HepG2 (cell line): ENCODE measurements around the gene C22orf31. TPM values are rescaled to one million over a fixed set of nuclear protein-coding genes. Genes with fewer than 3 reads are reported as not detected.
A peak's percentile ranks its signal among the peaks of the same experiment; 100 is the strongest.

ENCODE experiments used
- ATF1 ChIP-seq: IDR thresholded peaks from 2 replicates; pipeline ENCODE4 v1.6.1; 2016; ENCODE audit warnings: mild to moderate bottlenecking, control low read depth
- ATM ChIP-seq: fragments of 450-650 bp; IDR thresholded peaks from 2 replicates; pipeline ENCODE4 v1.7.1; 2017; ENCODE audit warnings: mild to moderate bottlenecking, borderline replicate concordance
- BORCS8-MEF2B ChIP-seq: sonication (generic); formaldehyde crosslinking; IDR thresholded peaks from 2 replicates; pipeline ENCODE4 v1.8.0; 2022; ENCODE audit warnings: mild to moderate bottlenecking, missing genetic modification reagents
- FOXA3 ChIP-seq: IDR thresholded peaks from 2 replicates; pipeline ENCODE4 v1.6.1; 2016; ENCODE audit warnings: missing genetic modification reagents, missing compliant biosample characterization
- HMGA1 ChIP-seq: sonication (generic); formaldehyde crosslinking; conservative IDR thresholded peaks from 2 replicates; pipeline ENCODE4 v1.4.0; 2020; ENCODE audit warnings: missing genetic modification reagents
- HOXA7 ChIP-seq: sonication (generic); formaldehyde crosslinking; IDR thresholded peaks from 2 replicates; pipeline ENCODE4 v1.8.1; 2022; ENCODE audit warnings: mild to moderate bottlenecking, missing genetic modification reagents, moderate library complexity
- KDM5B ChIP-seq: sonication (generic); formaldehyde crosslinking; IDR thresholded peaks from 2 replicates; pipeline ENCODE4 v1.4.0; 2020; ENCODE audit warnings: missing genetic modification reagents, mild to moderate bottlenecking, borderline replicate concordance
- NR3C1 ChIP-seq: sonication (generic); formaldehyde crosslinking; IDR thresholded peaks from 2 replicates; pipeline ENCODE4 v1.4.0; 2020; ENCODE audit warnings: missing genetic modification reagents
- POLR2A ChIP-seq, 2 experiments: IDR thresholded peaks; 2 replicates each; pipeline ENCODE4 v1.6.1; 2011; ENCODE audit warnings: low read depth in 2 of 2, low read length in 2 of 2, mild to moderate bottlenecking in 1 of 2, moderate library complexity in 1 of 2; ENCODE audit not compliant: insufficient read depth in 1 of 2
- RBFOX2 ChIP-seq: fragments of 200-400 bp; formaldehyde crosslinking; IDR thresholded peaks from 2 replicates; pipeline ENCODE4 v1.6.1; 2017; ENCODE audit warnings: low read depth, mild to moderate bottlenecking, low read length
- RNF2 ChIP-seq: fragments of 450-650 bp; conservative IDR thresholded peaks from 2 replicates; pipeline ENCODE4 v1.6.1; 2016; ENCODE audit warnings: low read depth
- YEATS2 ChIP-seq: sonication (generic); formaldehyde crosslinking; IDR thresholded peaks from 2 replicates; pipeline ENCODE4 v1.4.0; 2020; ENCODE audit warnings: missing genetic modification reagents, borderline replicate concordance
- ZFP36L2 ChIP-seq: sonication (generic); formaldehyde crosslinking; IDR thresholded peaks from 2 replicates; pipeline ENCODE4 v1.4.0; 2020; ENCODE audit warnings: missing genetic modification reagents
- ZMYM2 ChIP-seq: sonication (generic); formaldehyde crosslinking; IDR thresholded peaks from 2 replicates; pipeline ENCODE4 v1.8.0; 2022; ENCODE audit warnings: mild to moderate bottlenecking, missing genetic modification reagents
- ZNF556 ChIP-seq: sonication (generic); formaldehyde crosslinking; IDR thresholded peaks from 2 replicates; pipeline ENCODE4 v1.4.0; 2020; ENCODE audit warnings: mild to moderate bottlenecking, missing genetic modification reagents, borderline replicate concordance
- ZNF776 ChIP-seq: sonication (generic); formaldehyde crosslinking; IDR thresholded peaks from 2 replicates; pipeline ENCODE4 v1.4.0; 2020; ENCODE audit warnings: mild to moderate bottlenecking, missing genetic modification reagents
- ZNF850 ChIP-seq: sonication (generic); formaldehyde crosslinking; conservative IDR thresholded peaks from 2 replicates; pipeline ENCODE4 v1.9.0; 2021; ENCODE audit warnings: mild to moderate bottlenecking, missing genetic modification reagents
- polyA plus RNA-seq, 8 experiments: library from polyadenylated mRNA; depleted of rRNA in 3 of 8; stranded (reverse) in 7 of 8; unstranded in 1 of 8; fragments of >200 nt; fragmentation: Illumina TruSeq in 4 of 8; extraction: Trizol in 4 of 8; gene quantifications; 2 replicates each; pipeline versions ENCODE4 v1.2.1 to v1.2.3, GENCODE V29; 2011 to 2016; ENCODE audit warnings: low read depth in 4 of 8, missing spikeins in 1 of 8, mixed read lengths in 1 of 8; ENCODE audit not compliant: insufficient read depth in 1 of 8
- total RNA-seq, 5 experiments: library from RNA; depleted of rRNA; stranded (reverse); fragments of >200 nt; fragmentation: Illumina TruSeq; extraction: Trizol; gene quantifications; 2 replicates each; pipeline ENCODE4 v1.2.3, GENCODE V29; 2016; ENCODE audit warnings: low read depth in 1 of 5
- TF ChIP-seq, protein P1 (sequence below): sonication (generic); formaldehyde crosslinking; IDR thresholded peaks from 2 replicates; pipeline ENCODE4 v1.4.0; 2020; ENCODE audit warnings: mild to moderate bottlenecking, missing genetic modification reagents
- TF ChIP-seq, protein P2 (sequence below): sonication (generic); formaldehyde crosslinking; IDR thresholded peaks from 2 replicates; pipeline ENCODE4 v1.4.0; 2020; ENCODE audit warnings: missing genetic modification reagents
- TF ChIP-seq, protein P3 (sequence below): sonication (generic); formaldehyde crosslinking; IDR thresholded peaks from 2 replicates; pipeline ENCODE4 v1.5.1; 2020; ENCODE audit warnings: missing genetic modification reagents, mild to moderate bottlenecking, borderline replicate concordance
- TF ChIP-seq, protein P4 (sequence below): IDR thresholded peaks from 2 replicates; pipeline ENCODE4 v1.6.1; 2016; ENCODE audit warnings: mild to moderate bottlenecking, missing biosample characterization, missing genetic modification reagents
- TF ChIP-seq, protein P5 (sequence below): sonication (generic); formaldehyde crosslinking; IDR thresholded peaks from 2 replicates; pipeline ENCODE4 v1.5.0; 2020; ENCODE audit warnings: mild to moderate bottlenecking, low read depth, missing genetic modification reagents, borderline replicate concordance

C22orf31 gene
- total and polyA plus RNA-seq, 2 of the 13 experiments (the other 11 are each of a cell fraction or from before 2014, with no cell fraction given): not detected

DNA sequence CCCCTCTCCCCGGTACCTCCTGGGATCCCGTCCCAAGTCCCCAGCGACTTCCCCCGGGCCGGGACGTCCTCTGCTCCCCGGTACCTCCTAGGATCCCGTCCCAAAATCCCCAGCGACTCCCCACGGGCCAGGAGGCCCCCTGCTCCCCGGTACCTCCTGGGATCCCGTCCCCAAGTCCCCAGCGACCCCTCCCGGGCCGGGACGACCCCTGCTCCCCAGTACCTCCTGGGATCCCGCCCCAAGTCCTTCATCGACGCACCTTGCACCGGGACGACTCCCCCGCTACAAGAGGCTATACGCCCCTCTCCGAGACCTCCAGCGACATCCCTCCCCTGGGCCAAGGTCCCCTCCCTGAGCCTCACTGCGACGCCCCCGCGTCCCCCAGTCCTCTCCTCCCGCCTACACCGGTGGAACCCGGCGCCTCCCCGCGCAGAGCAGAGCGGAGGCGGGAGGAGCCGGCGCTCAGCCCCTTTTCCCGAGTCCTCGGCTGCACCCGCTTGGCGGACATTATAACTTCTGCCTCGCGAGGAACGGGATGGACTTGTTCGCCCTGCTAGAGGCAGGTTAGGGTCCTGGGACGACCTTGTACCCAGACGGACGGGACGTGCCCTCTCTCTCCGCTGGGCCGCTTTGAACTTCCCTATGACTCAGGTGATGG, 12.1 kb upstream of the C22orf31 start (continued):
- no peak for TF ChIP-seq ZNF850 (CRISPR knock-in tag)
- TF ChIP-seq POLR2A (IDR thresholded peaks at IDR 0.05; ENCODE audit: insufficient read depth in 1 of 2, low read depth in 2 of 2, low read length in 2 of 2): no peak
- TF ChIP-seq, protein P1, sequence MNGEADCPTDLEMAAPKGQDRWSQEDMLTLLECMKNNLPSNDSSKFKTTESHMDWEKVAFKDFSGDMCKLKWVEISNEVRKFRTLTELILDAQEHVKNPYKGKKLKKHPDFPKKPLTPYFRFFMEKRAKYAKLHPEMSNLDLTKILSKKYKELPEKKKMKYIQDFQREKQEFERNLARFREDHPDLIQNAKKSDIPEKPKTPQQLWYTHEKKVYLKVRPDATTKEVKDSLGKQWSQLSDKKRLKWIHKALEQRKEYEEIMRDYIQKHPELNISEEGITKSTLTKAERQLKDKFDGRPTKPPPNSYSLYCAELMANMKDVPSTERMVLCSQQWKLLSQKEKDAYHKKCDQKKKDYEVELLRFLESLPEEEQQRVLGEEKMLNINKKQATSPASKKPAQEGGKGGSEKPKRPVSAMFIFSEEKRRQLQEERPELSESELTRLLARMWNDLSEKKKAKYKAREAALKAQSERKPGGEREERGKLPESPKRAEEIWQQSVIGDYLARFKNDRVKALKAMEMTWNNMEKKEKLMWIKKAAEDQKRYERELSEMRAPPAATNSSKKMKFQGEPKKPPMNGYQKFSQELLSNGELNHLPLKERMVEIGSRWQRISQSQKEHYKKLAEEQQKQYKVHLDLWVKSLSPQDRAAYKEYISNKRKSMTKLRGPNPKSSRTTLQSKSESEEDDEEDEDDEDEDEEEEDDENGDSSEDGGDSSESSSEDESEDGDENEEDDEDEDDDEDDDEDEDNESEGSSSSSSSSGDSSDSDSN (CRISPR knock-in tag): peak; percentile 58
- 0 out of 2 replicates have a peak, but pooled peaks have one; percentile 33 for TF ChIP-seq RBFOX2
- TF ChIP-seq YEATS2 (CRISPR knock-in tag): no peak
- TF ChIP-seq, protein P2, sequence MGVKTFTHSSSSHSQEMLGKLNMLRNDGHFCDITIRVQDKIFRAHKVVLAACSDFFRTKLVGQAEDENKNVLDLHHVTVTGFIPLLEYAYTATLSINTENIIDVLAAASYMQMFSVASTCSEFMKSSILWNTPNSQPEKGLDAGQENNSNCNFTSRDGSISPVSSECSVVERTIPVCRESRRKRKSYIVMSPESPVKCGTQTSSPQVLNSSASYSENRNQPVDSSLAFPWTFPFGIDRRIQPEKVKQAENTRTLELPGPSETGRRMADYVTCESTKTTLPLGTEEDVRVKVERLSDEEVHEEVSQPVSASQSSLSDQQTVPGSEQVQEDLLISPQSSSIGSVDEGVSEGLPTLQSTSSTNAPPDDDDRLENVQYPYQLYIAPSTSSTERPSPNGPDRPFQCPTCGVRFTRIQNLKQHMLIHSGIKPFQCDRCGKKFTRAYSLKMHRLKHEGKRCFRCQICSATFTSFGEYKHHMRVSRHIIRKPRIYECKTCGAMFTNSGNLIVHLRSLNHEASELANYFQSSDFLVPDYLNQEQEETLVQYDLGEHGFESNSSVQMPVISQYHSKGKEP (CRISPR knock-in tag): no peak
- TF ChIP-seq, protein P3, sequence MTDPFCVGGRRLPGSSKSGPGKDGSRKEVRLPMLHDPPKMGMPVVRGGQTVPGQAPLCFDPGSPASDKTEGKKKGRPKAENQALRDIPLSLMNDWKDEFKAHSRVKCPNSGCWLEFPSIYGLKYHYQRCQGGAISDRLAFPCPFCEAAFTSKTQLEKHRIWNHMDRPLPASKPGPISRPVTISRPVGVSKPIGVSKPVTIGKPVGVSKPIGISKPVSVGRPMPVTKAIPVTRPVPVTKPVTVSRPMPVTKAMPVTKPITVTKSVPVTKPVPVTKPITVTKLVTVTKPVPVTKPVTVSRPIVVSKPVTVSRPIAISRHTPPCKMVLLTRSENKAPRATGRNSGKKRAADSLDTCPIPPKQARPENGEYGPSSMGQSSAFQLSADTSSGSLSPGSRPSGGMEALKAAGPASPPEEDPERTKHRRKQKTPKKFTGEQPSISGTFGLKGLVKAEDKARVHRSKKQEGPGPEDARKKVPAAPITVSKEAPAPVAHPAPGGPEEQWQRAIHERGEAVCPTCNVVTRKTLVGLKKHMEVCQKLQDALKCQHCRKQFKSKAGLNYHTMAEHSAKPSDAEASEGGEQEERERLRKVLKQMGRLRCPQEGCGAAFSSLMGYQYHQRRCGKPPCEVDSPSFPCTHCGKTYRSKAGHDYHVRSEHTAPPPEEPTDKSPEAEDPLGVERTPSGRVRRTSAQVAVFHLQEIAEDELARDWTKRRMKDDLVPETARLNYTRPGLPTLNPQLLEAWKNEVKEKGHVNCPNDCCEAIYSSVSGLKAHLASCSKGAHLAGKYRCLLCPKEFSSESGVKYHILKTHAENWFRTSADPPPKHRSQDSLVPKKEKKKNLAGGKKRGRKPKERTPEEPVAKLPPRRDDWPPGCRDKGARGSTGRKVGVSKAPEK (CRISPR knock-in tag): no peak
- TF ChIP-seq, protein P4, sequence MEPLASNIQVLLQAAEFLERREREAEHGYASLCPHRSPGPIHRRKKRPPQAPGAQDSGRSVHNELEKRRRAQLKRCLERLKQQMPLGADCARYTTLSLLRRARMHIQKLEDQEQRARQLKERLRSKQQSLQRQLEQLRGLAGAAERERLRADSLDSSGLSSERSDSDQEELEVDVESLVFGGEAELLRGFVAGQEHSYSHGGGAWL (CRISPR knock-in tag): 0 out of 2 replicates have a peak, but pooled peaks have one; percentile 8
- no peak for TF ChIP-seq ATF1 (CRISPR knock-in tag)
- TF ChIP-seq RNF2: no peak
- no peak for TF ChIP-seq HMGA1
- no peak for TF ChIP-seq ATM
- no peak for TF ChIP-seq NR3C1
- TF ChIP-seq ZNF776 (CRISPR knock-in tag): 0 out of 2 replicates have a peak, but pooled peaks have one; percentile 39
- TF ChIP-seq ZFP36L2 (CRISPR knock-in tag): no peak
- no peak for TF ChIP-seq FOXA3 (CRISPR knock-in tag)
- peak; percentile 27; the same call in 1 of the 2 replicates for TF ChIP-seq KDM5B (CRISPR knock-in tag)
- TF ChIP-seq BORCS8-MEF2B: peak; percentile 21; the same call in 1 of the 2 replicates
- TF ChIP-seq, protein P5, sequence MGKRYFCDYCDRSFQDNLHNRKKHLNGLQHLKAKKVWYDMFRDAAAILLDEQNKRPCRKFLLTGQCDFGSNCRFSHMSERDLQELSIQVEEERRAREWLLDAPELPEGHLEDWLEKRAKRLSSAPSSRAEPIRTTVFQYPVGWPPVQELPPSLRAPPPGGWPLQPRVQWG (CRISPR knock-in tag): no peak
- no peak for TF ChIP-seq HOXA7
- TF ChIP-seq ZMYM2 (CRISPR knock-in tag): peak; percentile 63; the same call in 1 of the 2 replicates
- TF ChIP-seq ZNF556: no peak
